DMS153 treated with DMSO at 0.1 percent for 48 hours (cell line): ENCODE measurements around the gene EPB41L4A.
A peak's percentile ranks its signal among the peaks of the same experiment; 100 is the strongest.

Source experiments
- DNase-seq: peaks from one replicate; lab custom pipeline; 2025; ENCODE audit not compliant: unreplicated experiment; lab: John Stamatoyannopoulos, UW

EPB41L4A gene

GRCh38 chr5:112165897-112166737 is 253.0 kb downstream of the EPB41L4A start:
- no peak for DNase-seq

DNA sequence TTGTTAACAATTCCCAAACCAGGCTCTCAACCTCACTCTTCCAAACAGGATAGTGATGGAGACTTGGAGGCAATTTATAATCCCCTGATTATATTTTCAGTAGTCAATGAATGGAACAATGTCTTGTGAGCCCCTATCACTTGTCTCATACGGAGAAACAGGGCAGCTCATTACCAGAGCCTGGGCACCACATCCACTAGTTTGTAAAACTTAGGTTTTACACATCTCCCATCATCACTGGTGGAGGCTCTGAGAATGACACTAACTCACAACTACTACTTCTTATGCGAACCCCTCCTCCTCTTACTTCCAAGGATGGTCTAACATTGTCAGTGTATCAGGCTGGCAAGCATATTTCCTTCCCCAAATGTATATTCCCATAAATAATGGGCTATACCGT is 253.7 kb downstream of the EPB41L4A start:
- DNase-seq: no peak

DNA sequence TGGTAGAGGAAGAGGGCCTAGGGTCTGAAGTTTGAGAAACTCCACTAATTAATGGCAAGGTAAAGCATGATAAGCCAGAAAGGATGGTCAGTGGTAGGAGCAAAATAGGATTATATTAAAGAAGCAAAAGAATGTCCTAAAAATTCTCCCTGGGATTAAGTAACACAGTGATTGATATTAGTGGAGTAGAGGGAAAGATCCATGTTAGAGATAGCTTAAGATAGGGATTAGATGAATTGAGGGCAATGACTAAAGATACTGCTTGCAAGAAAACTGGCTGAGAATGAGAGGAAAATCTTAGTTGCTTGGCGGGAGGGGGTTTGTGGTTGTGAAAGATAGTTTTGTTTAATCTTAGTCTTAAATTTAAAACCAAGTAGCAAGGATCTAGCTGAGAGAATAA is 255.6 kb downstream of the EPB41L4A start:
- DNase-seq: no peak

DNA sequence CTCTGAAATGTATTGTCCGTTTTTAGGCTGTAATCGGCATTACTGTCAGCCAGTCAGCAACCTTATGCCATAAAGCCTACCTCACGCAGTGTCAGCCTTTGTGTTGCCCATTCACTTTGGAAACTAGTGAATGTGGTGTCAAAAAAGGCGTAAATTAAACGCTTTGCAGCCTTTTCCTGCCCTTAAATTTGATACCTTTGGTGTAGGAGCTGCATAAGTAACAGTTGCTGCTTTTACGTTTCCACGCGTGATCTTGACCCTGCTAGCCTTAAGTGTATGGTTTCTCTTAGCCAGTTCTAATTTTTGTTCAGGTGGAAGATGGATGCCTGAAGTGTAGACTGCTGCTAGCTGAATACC is 257.7 kb downstream of the EPB41L4A start:
- DNase-seq: no peak

DNA sequence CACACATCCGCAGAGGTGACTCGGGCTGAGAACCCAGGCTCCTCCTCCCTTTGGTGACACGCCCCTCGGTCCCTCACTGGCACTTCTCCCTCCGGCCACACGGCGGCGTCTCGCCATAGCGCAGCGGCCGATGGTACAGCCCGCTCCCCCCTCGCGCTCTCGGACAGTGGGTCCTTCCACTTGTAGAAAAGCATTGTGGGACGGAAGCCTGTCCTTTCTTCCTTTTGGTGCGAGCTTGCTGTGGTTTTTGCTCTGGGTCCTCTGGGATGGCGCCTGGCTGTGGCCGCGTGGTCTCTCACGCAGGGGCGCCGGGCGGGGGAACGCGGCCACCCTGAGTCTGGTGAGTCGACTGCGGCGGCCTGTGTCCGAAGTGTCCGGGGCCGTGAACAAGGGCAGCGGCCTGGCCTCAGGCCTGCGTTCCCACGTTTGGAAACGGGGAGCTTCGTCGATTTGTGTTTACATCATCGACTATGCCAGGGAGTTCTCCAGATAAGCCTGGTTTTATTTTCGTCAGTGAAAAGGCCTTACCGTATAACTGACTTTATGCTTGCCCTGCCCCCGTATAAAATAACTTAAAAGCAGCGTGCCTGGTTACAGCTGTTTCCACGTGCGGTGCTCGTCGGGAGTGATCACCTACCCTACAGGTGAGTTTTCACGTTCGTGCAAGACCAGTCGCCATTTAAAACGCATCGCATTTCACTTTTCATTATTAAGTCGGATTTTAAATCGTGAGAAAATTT is 258.3 kb downstream of the EPB41L4A start:
- DNase-seq: peak; percentile 26

DNA sequence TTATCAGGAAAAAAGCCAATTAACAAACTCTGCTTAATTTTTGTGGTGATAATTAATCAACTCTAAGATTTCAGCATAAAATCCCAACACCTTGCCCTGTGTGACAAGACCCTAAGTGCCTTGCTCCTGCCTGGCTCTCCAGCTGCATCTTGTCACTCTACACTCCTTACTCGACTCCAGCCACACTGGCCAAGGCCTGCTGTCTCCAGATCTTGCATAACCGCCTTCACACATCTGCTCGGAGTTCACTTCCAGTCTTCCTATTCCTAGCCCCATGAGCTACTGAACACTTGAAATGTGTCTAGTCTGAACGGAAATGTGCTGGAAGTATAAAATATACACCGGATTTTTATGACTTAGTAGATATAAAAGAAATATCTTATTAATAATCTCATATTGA is 259.6 kb downstream of the EPB41L4A start:
- no peak for DNase-seq

- DNase-seq: no peak
Observed at GRCh38 chr5:112156211-112156610, 262.9 kb downstream of the EPB41L4A start.

DNA sequence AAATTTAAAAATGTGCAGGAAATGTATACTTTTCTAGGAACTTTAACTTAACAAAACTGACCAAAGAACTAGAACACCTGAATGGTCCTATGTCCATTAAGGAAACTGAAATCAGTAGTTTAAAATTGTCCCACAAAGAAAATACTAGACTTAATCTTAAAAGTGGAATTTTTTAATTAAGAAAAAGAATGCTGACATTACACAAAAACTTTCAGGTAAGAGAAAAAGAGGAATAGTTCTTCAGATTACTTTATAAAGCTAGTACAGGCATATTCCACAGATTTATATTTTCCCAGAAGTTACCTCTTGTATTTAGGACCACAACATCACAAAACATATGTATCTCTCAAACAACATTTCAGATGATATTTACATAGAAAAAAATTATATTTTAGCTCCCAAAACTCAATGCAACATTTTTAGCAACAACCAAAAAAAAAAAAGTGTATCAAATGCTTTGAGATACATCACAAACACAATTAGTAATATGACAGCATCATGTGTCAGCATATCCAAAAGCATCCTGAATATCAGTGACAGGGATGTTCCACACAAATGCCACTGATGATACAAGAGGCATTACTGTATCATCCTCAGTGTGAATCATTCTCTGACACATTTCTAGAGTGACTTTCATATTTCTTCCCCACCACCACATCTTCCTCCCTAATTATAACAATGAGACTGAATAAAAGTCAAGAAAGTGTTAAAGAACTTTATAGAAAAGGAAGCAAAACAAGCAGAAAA is 264.0 kb downstream of the EPB41L4A start:
- no peak for DNase-seq

DNA sequence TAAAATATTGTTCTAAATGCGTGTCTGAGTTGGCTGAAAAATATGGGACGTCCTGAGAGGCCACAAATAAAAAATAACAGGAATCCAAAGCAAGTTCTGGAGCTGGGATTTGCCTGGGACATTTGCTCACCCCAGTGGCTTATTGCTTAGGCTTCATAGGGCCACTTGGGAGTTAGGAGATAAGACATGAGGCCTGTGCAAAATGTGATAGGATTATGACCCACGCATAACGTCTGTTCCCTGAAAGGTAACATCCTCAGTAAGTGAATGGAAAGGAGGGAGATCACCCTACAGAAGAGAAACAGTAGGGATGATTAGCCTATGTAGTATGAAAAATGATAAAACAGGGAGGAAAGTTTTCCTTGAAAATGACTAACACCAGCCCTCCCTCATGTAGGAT is 269.4 kb downstream of the EPB41L4A start:
- DNase-seq: no peak

DNA sequence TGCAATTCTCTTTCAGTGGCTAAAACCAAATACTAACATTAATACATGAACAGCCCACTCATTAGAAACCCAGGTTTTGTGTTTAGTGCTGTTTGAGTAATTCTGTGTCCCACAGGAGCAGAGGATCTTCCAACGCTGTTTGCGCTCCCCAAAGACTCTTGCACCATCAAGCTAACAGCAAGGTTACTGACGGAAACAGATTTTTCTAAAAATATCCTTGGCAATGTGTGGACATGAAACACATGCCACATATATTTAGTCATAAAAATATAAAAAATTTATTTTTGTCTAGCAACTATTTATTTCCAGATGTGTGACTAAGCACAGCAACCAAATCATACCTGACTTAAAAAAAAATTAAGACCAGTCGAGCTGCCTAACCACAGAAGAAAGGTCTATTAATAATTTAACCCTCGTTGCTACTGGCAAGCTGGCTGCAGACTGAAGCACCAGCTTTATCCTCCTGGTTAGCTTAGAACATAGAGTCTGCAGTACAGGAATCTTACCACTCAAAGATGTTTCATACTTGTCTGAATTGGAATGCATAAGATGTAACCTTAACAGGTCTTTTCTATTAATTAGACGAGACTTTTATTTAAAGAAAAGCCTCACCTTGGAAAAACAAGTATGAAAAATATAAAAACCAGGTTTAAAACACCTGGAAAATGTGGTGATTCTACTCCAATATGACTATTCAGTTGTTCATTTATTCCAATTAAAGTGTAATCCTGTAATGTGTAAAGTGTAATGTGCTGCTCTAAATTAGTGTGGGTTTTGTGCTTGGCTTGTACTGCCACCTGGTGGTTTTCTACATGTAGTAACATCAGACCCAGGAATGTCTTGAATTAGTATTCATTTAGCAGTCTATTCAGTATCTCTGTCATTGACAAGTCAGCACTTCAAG is 272.5 kb downstream of the EPB41L4A start:
- peak; percentile 16 for DNase-seq

DNA sequence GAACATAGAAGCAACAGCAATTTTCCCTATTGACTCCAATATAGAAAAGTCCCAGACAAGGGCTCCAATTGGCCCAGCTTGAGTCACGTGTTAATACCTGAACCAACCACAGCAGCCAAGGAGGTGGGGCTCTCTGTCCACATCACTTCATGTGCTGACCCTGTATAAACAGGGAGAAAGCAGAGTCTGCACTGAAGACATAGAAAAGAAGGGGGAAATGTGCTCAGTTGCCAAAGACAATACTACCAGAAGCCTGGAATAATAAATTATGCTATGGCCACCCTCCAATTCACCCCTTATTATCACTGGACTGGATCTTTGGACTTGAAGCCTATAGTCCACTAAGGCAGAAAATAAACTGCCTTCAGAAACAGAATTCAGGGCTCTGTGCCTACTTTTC is 275.4 kb downstream of the EPB41L4A start:
- DNase-seq: no peak

- DNase-seq: no peak
Observed at GRCh38 chr5:112142769-112143270, 276.3 kb downstream of the EPB41L4A start.

- DNase-seq: no peak
Observed at GRCh38 chr5:112141582-112141981, 277.5 kb downstream of the EPB41L4A start.

DNA sequence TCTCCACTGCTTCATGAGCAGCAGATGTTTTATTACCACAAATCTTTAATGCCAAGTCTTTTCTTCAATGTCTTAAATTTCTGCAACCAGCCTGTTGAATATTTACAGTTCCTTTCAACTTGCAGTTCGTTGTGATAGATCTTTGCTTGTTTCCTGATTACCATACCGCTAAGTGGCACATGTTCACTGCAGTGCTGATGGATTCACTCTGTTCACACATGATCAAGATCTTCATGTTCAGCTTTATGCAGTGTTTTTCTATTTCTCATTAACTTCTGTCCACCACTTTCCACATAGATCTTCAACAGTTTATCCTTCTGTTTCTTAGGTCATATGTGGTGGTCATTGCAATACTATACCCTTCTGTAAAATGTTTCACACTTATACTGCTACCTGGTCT is 280.6 kb downstream of the EPB41L4A start:
- no peak for DNase-seq

DNA sequence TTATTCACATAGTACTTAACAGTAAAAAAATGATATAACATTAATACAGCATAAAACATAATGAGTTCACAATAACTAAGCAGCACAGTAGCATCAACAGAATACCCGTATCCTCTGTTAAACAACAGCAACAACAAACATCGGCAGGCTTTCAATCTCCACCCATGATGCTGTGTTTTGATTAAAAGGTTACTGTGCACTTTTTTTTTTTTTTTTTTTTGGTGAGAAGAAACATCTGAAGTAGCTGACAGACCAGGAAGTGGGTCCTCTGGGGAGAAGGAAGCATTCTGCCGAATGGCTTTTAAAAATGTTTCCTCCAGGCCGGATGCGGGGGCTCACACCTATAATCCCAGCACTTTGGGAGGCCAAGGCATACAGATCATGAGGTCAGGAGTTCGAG is 282.3 kb downstream of the EPB41L4A start:
- no peak for DNase-seq

GRCh38 chr5:112127861-112128260 is 291.2 kb downstream of the EPB41L4A start:
- no peak for DNase-seq

DNA sequence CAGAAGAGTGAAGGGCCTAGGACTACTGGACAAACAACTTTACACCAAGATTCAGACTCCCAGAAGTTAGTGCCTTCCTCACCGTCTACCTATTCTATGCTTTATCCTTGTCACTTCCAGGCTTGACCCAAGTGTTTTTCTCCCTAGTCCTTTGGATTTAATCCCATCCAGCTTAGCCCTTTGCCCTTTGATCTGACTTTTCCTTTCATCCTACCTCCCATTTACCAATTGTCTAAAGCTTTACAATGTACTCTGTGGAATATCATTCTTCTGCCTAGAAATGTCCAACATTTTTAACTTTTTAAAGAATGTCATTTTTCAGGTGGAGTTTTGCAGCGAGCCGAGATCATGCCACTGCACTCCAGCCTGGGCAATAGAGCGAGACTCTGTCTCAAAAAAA is 292.1 kb downstream of the EPB41L4A start:
- DNase-seq: no peak

DNA sequence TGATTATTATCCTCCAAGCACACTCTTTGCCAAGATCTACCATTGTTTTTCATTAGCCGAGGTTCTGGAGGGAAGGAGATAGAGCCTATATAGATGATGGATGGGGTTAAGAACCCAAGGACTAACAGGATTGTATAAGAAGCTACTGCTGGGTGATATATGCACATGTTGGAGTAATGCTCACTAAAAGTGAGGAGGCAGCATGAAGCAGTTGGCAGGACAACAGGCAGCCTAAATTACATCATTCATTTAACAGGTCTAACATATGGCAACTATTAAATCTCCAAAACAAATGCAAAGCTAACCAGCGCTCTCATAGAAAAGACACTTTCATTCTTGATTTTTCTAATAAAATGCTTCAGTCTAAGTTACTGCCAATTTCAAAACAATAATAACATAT is 293.2 kb downstream of the EPB41L4A start:
- DNase-seq: no peak

DNA sequence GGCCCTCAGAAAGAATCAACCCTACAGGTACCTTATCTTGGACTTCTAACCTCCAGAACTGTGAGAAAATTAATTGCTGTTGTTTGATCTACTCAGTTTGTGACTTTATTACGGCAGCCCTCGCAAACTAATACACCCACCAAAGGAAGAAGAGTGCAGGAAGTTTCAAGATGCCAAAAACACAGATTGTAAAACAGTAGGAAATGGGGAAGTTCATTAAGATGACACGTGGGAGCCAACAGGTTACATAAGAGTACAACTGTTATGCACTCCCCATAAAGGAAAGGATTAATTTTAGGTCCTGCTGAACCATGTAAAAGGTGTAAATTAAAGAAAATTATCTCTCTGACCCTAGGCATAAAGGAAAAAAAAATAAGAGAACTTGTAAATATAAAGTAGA is 294.3 kb downstream of the EPB41L4A start:
- no peak for DNase-seq

DNA sequence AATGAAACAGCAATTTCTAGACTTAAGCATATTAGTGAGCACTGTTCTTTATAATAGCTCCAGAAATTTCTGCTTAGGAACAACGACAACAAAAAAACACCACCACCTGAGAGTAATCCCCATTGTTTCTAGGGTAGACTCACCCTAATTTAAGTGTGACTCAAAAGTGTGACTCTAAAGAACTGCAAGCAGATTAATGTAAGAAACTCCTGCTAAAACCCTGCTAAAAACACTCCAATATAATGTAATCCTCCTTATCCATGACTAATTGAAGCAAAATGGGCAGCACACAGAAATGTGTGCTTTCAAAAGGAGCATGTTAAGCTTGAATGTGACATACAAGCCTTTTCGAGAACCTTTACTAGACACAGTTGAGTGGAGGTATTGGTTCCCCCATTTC is 296.0 kb downstream of the EPB41L4A start:
- DNase-seq: no peak

DNA sequence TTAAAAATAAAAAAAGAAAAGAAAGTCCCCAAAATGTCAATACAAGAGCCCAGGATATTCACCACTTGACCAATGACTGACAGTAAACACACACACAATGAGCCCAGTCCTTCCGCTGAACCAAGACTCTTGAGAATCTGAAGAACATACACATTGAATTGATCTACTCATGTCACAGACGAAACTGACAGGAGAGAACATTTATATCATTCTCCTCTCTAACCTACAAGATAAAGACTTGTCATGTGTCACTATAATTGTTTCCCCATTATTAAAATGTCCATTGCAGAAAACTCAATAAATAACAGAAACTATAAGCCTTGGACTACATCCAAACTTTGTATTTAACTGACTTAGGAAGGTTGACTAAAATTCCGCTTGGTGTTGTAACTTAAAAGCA is 296.7 kb downstream of the EPB41L4A start:
- DNase-seq: no peak
